GM23248 (cell line): Measurements from ENCODE around the gene ATP5PD.

Experiments
- EZH2 ChIP-seq: fragments of 200-600 bp; sonication (generic); IDR thresholded peaks from 2 replicates; pipeline ENCODE4 v1.6.1; 2018; ENCODE audit warnings: antibody characterized with exemption, mild to moderate bottlenecking; ENCODE audit not compliant: insufficient read depth, poor library complexity, severe bottlenecking
- EZH2phosphoT487 ChIP-seq: fragments of 200-600 bp; sonication (generic); IDR thresholded peaks from 2 replicates; pipeline ENCODE4 v1.6.1; 2018; ENCODE audit warnings: antibody characterized with exemption, moderate library complexity, mild to moderate bottlenecking, low read depth; ENCODE audit not compliant: insufficient read depth

- TF ChIP-seq EZH2 (no peak), EZH2phosphoT487 (no peak)
Measured at GRCh38 chr17:75082683-75083082, 35.9 kb upstream of the ATP5PD start.
